ENCODE data around the gene FXYD6.

FXYD6 gene

DNA sequence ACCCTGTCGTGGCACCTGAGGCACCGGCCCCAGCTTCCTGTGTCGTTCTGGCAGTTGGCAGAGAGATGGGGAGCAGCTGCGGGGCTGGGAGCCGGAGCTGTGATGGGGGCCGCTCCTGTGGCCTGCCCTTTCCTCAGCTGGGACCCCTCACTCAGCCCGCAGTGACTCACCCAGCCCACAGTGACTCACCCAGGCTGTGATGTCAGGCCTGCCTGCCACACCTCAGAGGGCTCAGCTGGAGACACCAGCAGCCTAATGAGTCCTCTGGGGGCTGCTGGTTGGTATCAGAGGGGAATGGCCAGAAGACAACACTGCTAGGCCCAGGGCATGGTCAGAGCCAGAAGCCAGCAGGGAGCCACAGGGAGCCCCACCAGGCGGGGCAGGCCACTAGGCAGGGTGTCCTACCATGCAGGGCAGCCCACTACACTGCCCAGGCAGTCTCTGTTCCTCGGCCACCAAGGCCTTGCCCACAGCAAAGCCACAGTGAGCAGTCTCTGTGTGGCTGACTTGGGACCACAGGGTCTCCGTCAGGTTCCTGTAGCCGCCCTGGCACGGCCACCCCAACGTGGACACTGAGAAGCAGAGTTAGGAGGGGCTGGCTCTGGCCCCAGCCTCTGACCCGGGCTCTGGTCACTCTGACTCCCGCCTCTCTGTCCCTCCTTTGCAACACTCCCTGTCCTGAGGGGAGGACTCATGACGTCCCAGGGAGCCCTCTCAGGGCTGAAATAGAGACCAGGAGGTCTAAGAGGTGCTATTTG lies 47.7 kb downstream of the FXYD6 start:
- peaks cover 15 to 16% of the 10 kb centered on the region in 2 experiments for H3K4me1 ChIP-seq (ENCODE audit: control insufficient read depth in 1 of 2, insufficient read depth in 1 of 2, low read depth in 1 of 2, low read length in 1 of 2)

DNA sequence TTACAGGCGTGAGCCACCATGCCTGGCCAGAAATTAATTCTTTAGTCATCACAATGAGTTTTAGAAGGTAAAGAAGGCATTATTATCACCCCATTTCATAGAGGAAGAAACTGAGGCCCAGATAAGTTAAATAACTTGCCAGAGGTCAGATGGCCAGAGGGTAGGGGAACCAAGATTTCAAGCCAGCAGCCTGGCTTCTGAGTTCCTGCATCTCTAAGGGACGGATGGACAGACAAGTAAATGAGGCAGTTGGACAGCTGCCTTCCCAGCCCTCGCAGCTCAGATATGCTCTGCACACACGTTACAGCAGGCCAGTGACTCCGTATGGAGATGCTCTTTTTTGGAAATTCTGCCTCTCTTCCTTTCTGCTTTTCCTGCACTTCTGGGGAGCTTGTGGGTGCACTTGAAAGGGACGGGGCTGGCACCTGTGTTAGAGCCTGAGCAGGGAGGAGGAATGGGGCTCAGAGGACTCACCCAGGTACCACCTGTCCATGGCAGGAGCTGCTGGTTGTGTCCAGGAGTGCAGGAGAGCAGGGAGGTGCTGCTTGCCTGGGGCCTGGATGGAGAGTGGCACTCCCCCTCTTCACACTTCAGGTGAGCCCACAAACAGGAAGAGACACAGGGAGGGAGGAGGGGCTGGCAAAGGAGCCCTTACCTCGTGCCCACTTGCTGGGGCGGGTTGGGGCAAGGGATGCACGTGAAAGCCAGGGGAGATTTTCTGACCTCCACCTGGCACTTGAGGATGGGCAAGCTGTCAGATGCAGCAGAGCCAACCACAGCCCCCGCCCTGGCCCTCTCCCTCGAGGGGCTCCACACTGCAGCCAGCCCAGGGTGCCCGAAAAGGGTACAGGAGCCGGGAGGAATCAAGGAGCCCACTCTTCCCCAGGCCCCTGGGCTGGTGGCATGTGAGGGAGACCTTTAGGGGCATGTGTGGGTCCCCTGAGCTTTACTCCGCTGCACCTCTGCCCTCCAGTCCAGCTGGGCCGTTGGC lies 48.6 kb downstream of the FXYD6 start:
- no peaks in the 10 kb centered on the region for H3K36me3 ChIP-seq
- peaks cover 7% of the 10 kb centered on the region for H3K27me3 ChIP-seq
- no peak overlapping the region for H3K4me3 ChIP-seq (ENCODE audit: low read depth in 1 of 2, low read length in 1 of 2)
- peaks cover 22 to 24% of the 10 kb centered on the region in 2 experiments for H3K4me1 ChIP-seq (ENCODE audit: control insufficient read depth in 1 of 2, insufficient read depth in 1 of 2, low read depth in 1 of 2, low read length in 1 of 2)
- H3K27ac ChIP-seq: no peak overlapping the region
- H3K9me3 ChIP-seq: no peaks in the 10 kb centered on the region
- TF ChIP-seq, protein P1, sequence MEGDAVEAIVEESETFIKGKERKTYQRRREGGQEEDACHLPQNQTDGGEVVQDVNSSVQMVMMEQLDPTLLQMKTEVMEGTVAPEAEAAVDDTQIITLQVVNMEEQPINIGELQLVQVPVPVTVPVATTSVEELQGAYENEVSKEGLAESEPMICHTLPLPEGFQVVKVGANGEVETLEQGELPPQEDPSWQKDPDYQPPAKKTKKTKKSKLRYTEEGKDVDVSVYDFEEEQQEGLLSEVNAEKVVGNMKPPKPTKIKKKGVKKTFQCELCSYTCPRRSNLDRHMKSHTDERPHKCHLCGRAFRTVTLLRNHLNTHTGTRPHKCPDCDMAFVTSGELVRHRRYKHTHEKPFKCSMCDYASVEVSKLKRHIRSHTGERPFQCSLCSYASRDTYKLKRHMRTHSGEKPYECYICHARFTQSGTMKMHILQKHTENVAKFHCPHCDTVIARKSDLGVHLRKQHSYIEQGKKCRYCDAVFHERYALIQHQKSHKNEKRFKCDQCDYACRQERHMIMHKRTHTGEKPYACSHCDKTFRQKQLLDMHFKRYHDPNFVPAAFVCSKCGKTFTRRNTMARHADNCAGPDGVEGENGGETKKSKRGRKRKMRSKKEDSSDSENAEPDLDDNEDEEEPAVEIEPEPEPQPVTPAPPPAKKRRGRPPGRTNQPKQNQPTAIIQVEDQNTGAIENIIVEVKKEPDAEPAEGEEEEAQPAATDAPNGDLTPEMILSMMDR (IDR thresholded peaks at IDR 0.05): no peak

More for the DNA sequence above, 47.7 kb downstream of the FXYD6 start:
- Histone ChIP-seq H3K36me3 (no peaks in the 10 kb centered on the region), H3K27ac (no peak overlapping the region), H3K27me3 (peaks cover 7% of the 10 kb centered on the region), H3K9me3 (no peaks in the 10 kb centered on the region), H3K4me3 (ENCODE audit: low read depth in 1 of 2, low read length in 1 of 2) (no peak overlapping the region)
- TF ChIP-seq, protein P1 (IDR thresholded peaks at IDR 0.05): no peak

DNA sequence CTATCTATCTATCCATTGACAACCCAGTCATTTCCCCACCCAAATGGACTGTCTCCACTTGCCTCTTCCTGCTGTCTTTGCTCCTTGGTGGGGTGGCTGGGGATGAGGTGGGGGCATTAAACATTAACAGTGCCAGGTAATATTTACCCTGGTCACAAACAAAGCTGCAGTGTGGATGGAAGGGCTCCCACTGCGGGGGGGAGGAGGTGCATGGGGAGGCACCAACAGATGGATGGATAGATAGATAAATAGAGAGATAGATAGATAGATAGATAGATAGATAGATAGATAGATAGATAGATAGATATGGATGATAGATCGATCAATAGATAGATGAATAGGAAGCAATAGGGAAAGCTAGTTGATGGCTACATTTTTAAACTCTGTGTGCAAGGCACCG lies 49.6 kb downstream of the FXYD6 start:
- Histone ChIP-seq H3K4me1 (ENCODE audit: control insufficient read depth in 1 of 2, insufficient read depth in 1 of 2, low read depth in 1 of 2, low read length in 1 of 2) (peaks cover 22 to 24% of the 10 kb centered on the region in 2 experiments), H3K9me3 (no peaks in the 10 kb centered on the region), H3K27me3 (peaks cover 7% of the 10 kb centered on the region), H3K4me3 (ENCODE audit: low read depth in 1 of 2, low read length in 1 of 2) (no peak overlapping the region), H3K27ac (no peak overlapping the region), H3K36me3 (no peaks in the 10 kb centered on the region)
- TF ChIP-seq, protein P1 (IDR thresholded peaks at IDR 0.05): no peak

DNA sequence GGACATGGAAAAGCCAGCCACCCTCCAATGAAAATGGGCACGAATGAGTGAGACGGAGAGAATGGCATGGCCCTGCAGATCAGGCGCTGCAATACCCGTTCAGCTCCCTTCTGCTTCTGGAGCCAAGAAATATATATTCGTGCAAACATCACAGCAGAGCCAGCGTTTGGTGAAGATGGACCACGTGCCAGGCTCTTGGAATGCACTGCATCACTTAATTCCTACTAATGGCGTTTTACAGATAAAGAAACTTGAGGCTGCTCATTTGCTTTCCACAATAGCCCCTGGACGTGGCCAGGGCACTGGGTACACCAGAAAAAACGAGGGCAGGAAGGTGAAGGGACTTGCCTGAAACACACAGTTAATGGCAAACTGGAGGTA lies 50.3 kb downstream of the FXYD6 start:
- Histone ChIP-seq H3K4me3 (ENCODE audit: low read depth in 1 of 2, low read length in 1 of 2) (no peak overlapping the region), H3K4me1 (ENCODE audit: control insufficient read depth in 1 of 2, insufficient read depth in 1 of 2, low read depth in 1 of 2, low read length in 1 of 2) (peaks cover 22 to 24% of the 10 kb centered on the region in 2 experiments), H3K27ac (no peak overlapping the region), H3K9me3 (no peaks in the 10 kb centered on the region), H3K27me3 (peaks cover 7% of the 10 kb centered on the region), H3K36me3 (no peaks in the 10 kb centered on the region)
- TF ChIP-seq, protein P1 (IDR thresholded peaks at IDR 0.05): no peak

DNA sequence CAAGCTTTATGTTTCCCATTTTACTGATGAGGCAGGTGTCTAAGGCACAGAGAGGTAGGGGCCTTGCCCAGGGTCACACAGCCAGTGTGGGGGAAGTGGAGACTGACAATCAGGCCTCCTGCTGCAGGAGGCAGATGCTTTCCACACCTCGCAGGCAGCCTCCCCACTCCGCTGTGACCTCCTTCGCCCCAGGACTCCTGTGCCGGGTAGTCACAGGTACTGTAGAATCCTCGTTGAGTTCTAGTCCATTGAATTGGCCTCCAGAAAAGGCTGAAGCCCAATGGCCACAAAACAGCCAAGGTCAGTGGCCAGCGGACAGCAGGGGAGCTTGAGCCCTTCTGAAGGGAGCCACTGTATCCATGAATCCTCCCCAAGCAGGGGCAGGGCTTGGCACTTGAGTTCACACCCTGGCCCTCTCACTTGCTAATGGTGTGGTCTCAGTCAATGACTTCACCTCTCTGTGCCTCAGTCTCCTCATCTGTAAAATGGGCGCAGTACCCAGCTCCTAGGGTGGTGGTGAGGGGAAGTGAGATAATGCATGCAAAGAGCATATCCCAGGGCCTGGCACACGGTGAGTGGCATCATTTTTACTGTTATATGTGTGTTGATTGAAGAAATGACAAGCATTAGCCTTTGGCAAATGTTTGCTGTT lies 50.8 kb downstream of the FXYD6 start:
- TF ChIP-seq, protein P1 (IDR thresholded peaks at IDR 0.05): no peak
- Histone ChIP-seq H3K4me1 (ENCODE audit: control insufficient read depth in 1 of 2, insufficient read depth in 1 of 2, low read depth in 1 of 2, low read length in 1 of 2) (peaks cover 22 to 24% of the 10 kb centered on the region in 2 experiments), H3K27me3 (peaks cover 7% of the 10 kb centered on the region), H3K36me3 (no peaks in the 10 kb centered on the region), H3K27ac (no peak overlapping the region), H3K9me3 (no peaks in the 10 kb centered on the region), H3K4me3 (ENCODE audit: low read depth in 1 of 2, low read length in 1 of 2) (no peak overlapping the region)
